MM.1S (cell line): ENCODE measurements around the gene ITGA7.
A peak's percentile ranks its signal among the peaks of the same experiment; 100 is the strongest.

Experiments
- DNase-seq: peaks from one replicate; pipeline ENCODE4 v3.0.0-alpha.2; 2015
- H2AFZ ChIP-seq: fragments of 300-600 bp; sonication (generic); 2 replicates; pipeline ENCODE4 v1.6.0; 2016; ENCODE audit warnings: antibody characterized with exemption, low read length
- H3F3A ChIP-seq: fragments of 300-600 bp; sonication (generic); 2 replicates; pipeline ENCODE4 v1.6.1; 2016; ENCODE audit warnings: mild to moderate bottlenecking, antibody characterized with exemption, low read length, moderate library complexity, mixed read lengths; ENCODE audit not compliant: insufficient read depth
- H3K27ac ChIP-seq: fragments of 300-600 bp; sonication (generic); 2 replicates; pipeline ENCODE4 v1.5.1; 2016; ENCODE audit warnings: mild to moderate bottlenecking, low read length
- H3K27me3 ChIP-seq: fragments of 300-600 bp; sonication (generic); replicated peaks from 2 replicates; pipeline ENCODE4 v1.6.0; 2016; ENCODE audit warnings: low read length; ENCODE audit not compliant: insufficient read depth
- H3K36me3 ChIP-seq: fragments of 300-600 bp; sonication (generic); replicated peaks from 2 replicates; pipeline ENCODE4 v1.6.1; 2016; ENCODE audit warnings: mild to moderate bottlenecking, low read length, mixed read lengths; ENCODE audit not compliant: insufficient read depth
- H3K4me1 ChIP-seq: fragments of 300-600 bp; sonication (generic); 2 replicates; pipeline ENCODE4 v1.6.1; 2016; ENCODE audit warnings: low read length, mixed read lengths
- H3K4me2 ChIP-seq: fragments of 300-600 bp; sonication (generic); 2 replicates; pipeline ENCODE4 v1.6.0; 2016; ENCODE audit warnings: low read depth, low read length
- H3K4me3 ChIP-seq: fragments of 300-600 bp; sonication (generic); 2 replicates; pipeline ENCODE4 v1.5.1; 2016; ENCODE audit warnings: low read length, mixed read lengths
- H3K79me2 ChIP-seq: fragments of 300-600 bp; sonication (generic); 2 replicates; pipeline ENCODE4 v1.6.1; 2016; ENCODE audit warnings: mixed run types, low read length, mixed read lengths
- H3K9ac ChIP-seq: fragments of 300-600 bp; sonication (generic); 2 replicates; pipeline ENCODE4 v1.6.1; 2016; ENCODE audit warnings: low read length, mixed read lengths
- H3K9me2 ChIP-seq: fragments of 300-600 bp; sonication (generic); replicated peaks from 2 replicates; pipeline ENCODE4 v1.6.1; 2016; ENCODE audit warnings: mild to moderate bottlenecking, low read length, mixed read lengths; ENCODE audit not compliant: insufficient read depth
- H3K9me3 ChIP-seq: fragments of 300-600 bp; sonication (generic); replicated peaks from 2 replicates; pipeline ENCODE4 v1.6.1; 2016; ENCODE audit warnings: mild to moderate bottlenecking, low read length, mixed read lengths; ENCODE audit not compliant: insufficient read depth
- H4K20me1 ChIP-seq: fragments of 300-600 bp; sonication (generic); 2 replicates; pipeline ENCODE4 v1.6.1; 2016; ENCODE audit warnings: mild to moderate bottlenecking, low read length, moderate library complexity, mixed read lengths; ENCODE audit not compliant: insufficient read depth
- CTCF ChIP-seq: fragments of 300-600 bp; sonication (generic); IDR thresholded peaks from 2 replicates; pipeline ENCODE4 v1.5.1; 2016; ENCODE audit warnings: antibody characterized with exemption, low read length, mixed read lengths
- EZH2 ChIP-seq: fragments of 300-600 bp; sonication (generic); optimal IDR thresholded peaks from 2 replicates; pipeline ENCODE3; 2017; ENCODE audit warnings: low read depth, mild to moderate bottlenecking, antibody characterized with exemption, low read length, mixed read lengths
- EZH2phosphoT487 ChIP-seq: fragments of 300-600 bp; sonication (generic); IDR thresholded peaks from 2 replicates; pipeline ENCODE4 v1.6.1; 2018; ENCODE audit warnings: antibody characterized with exemption, low read length

Gene ITGA7

GRCh38 chr12:55716582-55716957 is 8.9 kb upstream of the ITGA7 start:
- Histone ChIP-seq H3K79me2 (peaks cover 21% of the 10 kb centered on the region), H3K27me3 (peaks cover 20% of the 10 kb centered on the region; the same call in 1 of the 2 replicates), H3K27ac (peak overlapping the region; percentile 72; the same call in 1 of the 2 replicates), H3F3A (peaks cover 10% of the 10 kb centered on the region; the same call in 1 of the 2 replicates), H3K4me3 (peak overlapping the region; percentile 74), H3K9ac (peak overlapping the region; percentile 73), H2AFZ (peak overlapping the region; percentile 95), H3K9me3 (no peaks in the 10 kb centered on the region), H3K4me2 (peak overlapping the region; percentile 76), H3K4me1 (peaks cover 16% of the 10 kb centered on the region), H4K20me1 (no peaks in the 10 kb centered on the region), H3K9me2 (no peaks in the 10 kb centered on the region), H3K36me3 (no peaks in the 10 kb centered on the region)
- no peak for DNase-seq
- TF ChIP-seq CTCF, result no peak

GRCh38 chr12:55715833-55716581 is 8.3 kb upstream of the ITGA7 start, which contains the start of gene BLOC1S1:
BLOC1S1 (plus strand) TSS chr12:55716046; CDS start chr12:55716052, 6 bp downstream.
- Histone ChIP-seq H3K4me2 (peak within 1 kb of the TSS; percentile 76), H3K79me2 (peaks cover 21% of the 10 kb centered on the region), H3K36me3 (no peaks in the 10 kb centered on the region), H3K4me3 (peak within 1 kb of the TSS; percentile 74), H3K9me2 (no peaks in the 10 kb centered on the region), H4K20me1 (no peaks in the 10 kb centered on the region), H3K27me3 (peaks cover 20% of the 10 kb centered on the region; the same call in 1 of the 2 replicates), H2AFZ (peak within 1 kb of the TSS; percentile 95), H3K4me1 (peaks cover 16% of the 10 kb centered on the region), H3F3A (peaks cover 10% of the 10 kb centered on the region; the same call in 1 of the 2 replicates), H3K9ac (peak within 1 kb of the TSS; percentile 73), H3K9me3 (no peaks in the 10 kb centered on the region), H3K27ac (peak within 1 kb of the TSS; percentile 72; the same call in 1 of the 2 replicates)
- peak; percentile 95 for DNase-seq
- TF ChIP-seq CTCF (no peak), EZH2 (no peak), EZH2phosphoT487 (no peak)

- no peak for DNase-seq
- no peaks in the 10 kb centered on the region for H4K20me1 ChIP-seq
- peak overlapping the region; percentile 76 for H3K4me2 ChIP-seq
- peak overlapping the region; percentile 72; the same call in 1 of the 2 replicates for H3K27ac ChIP-seq
- peak overlapping the region; percentile 74 for H3K4me3 ChIP-seq
- no peaks in the 10 kb centered on the region for H3K9me3 ChIP-seq
- TF ChIP-seq EZH2 (no peak), EZH2phosphoT487 (no peak), CTCF (no peak)
- H3K27me3 ChIP-seq, result peaks cover 20% of the 10 kb centered on the region; the same call in 1 of the 2 replicates
- peaks cover 16% of the 10 kb centered on the region for H3K4me1 ChIP-seq
- no peaks in the 10 kb centered on the region for H3K9me2 ChIP-seq
- H3F3A ChIP-seq, result peaks cover 10% of the 10 kb centered on the region; the same call in 1 of the 2 replicates
- H3K79me2 ChIP-seq, result peaks cover 21% of the 10 kb centered on the region
- H3K9ac ChIP-seq, result peak overlapping the region; percentile 73; the same call in 1 of the 2 replicates
- peak overlapping the region; percentile 95 for H2AFZ ChIP-seq
- H3K36me3 ChIP-seq, result no peaks in the 10 kb centered on the region
These were observed 7.6 kb upstream of the ITGA7 start for GRCh38 chr12:55715169-55715764.
